ENCODE measurements around the gene LIN7C. TPM values are rescaled to one million over a fixed set of nuclear protein-coding genes. Genes with fewer than 3 reads are reported as not detected.

The LIN7C gene
- total RNA-seq, 1 experiment from 2014 or later: 45.3 TPM

DNA sequence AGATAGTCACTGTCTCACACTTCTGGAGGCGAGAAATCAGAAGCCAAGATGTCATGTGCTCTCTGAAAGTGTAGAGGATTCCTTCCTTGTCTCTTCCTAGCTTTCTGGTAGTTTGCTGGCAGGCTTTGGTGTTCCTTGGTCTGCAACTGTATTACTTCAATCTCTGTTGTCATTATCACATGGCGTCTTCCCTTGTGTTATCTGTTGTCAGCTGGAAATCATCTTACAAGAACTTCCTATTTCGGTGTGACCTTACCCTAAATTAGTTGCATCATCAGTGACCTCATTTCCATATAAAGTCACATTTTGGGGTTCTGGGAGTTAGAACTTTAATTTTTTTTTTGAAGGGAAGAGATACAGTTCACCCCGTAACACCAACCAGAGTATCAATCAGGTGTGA is 3.3 kb upstream of the LIN7C start:
- DNase-seq (ENCODE audit: low read depth): no peak

DNA sequence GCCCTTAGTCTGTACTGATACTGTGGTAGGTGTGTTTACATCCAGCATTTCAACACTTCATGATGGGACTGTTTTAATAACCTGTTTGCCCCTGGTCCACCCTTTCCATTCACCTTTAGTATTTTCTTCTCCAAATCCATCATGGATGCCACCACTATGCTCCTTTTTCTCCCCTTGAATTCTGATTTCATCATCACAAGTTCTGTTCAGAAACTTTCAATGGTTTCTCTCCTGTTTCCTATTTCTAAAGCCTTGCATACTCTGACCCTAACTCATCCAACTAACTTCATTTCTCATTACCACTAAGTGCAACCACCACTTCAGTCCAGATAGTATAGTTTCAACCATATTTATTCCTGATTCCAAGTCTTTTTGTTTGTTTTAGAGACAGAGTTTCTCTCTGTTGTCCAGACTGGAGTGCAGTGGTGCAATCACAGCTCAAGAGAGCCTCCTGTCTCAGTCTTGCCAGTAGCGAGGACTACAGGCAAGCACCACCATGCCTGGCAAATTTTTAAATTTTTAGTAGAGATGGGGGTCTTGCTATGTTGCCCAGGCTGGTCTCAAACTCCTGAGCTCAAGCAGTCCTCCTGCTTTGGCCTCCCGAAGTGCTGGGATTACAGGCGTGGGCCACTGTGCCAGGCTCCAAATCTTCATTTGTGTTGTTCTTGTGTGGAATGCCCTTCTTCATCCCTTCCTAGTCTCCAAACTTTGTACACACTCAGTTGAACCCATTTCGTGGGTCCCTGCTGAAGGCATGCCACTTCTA is 1.2 kb upstream of the LIN7C start:
- no peak for DNase-seq (ENCODE audit: low read depth)

DNA sequence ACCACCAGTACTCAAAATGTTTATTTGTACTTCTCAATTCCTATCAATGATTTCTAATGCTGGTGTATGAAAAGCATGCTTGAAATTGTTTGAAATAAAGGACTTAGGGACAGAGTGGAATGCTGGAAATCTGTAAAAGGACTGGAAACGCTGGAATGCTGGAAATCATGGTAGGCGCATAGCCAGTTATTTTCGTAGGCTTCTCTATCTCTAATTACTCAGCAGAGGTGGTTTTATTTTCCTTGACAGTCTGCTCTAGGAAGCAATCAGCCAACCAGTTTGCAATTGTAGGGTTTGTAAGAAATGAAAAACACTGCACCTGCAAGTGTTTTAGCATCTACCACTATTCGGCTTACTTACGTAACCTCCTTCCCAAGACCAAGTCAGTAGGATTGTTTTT is 788 bp downstream of the LIN7C start:
- no peak for DNase-seq (ENCODE audit: low read depth)

DNA sequence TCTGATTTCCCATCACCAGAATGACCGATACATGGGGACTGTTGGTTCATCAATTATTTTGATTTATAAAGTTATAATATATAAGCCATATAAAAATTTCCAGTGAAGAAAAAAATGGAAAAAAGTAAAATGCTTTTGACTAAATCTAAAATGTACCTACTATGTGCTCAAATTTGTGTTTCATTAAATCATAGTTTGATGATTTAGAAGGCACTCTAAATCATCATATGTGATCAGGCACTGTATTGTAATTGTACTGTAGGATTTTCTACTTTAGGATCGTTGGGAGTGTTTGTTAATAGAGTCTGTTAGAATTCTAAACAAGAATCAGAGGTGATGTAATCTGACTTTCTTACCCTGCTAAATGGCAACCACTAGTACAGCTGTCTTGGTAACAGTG is 2.4 kb downstream of the LIN7C start:
- DNase-seq (ENCODE audit: low read depth): no peak

DNA sequence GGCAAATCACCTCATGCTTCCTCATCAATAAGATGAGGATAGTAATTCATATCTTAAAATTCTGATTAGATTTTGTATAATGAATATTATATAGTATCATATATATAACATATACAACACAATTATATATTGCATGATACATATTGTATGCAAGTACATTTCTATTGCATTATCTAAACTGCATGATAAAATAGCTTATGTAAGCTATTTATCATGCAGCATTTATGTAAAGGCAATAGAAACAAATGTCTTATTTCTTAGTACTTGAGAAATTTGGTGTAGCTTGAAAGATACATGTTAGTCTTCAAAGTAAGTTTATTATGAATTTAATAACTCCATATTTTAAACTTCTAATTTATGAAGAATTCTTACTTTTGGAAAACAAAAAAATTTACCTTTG is 5.5 kb downstream of the LIN7C start:
- no peak for DNase-seq (ENCODE audit: low read depth)

DNA sequence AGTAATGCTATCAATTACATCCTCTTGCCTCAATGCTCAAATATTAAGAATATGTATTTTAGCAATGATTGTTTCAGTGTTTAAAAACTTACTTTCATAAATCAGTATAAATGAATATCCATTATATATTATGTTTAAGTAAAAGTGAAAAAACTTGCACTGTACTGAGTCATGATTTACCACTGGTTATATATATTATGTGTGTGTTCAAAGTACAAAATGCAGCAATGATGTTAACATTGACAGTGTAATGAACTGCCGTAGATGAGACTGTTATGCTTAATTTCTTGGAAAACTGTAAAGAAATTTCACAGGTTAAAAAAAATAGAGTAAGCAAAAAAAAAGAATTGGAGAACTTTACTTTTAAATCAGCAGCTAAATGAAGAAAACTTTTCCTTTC is 8.7 kb downstream of the LIN7C start:
- DNase-seq (ENCODE audit: low read depth): no peak

DNA sequence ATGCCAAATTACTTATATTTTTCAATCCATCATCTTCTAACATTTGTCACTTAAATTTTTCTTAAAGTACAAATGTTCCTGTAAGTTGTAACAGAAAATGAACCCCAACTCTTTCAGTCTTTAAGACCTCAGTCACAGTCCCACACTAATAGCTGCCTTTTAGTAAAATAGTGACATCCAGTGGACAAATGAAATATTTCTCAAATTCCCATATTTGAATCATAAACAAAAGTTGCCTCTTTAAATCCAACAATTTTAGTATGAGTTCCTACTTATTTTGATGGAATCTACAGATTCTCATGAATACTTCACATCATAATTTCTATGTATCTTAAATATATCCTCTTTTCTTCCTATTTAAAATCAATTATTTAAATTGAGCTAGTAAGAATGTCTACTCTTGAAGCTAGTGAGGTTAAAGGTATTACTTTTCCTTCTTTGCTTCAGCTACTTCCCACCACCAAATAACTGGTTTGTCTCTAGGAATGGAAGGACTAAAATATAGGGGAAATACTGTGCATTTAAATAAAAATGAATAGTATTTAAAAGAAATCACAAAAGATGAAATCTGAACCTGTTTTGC is 9.2 kb downstream of the LIN7C start:
- no peak for DNase-seq (ENCODE audit: low read depth)

DNA sequence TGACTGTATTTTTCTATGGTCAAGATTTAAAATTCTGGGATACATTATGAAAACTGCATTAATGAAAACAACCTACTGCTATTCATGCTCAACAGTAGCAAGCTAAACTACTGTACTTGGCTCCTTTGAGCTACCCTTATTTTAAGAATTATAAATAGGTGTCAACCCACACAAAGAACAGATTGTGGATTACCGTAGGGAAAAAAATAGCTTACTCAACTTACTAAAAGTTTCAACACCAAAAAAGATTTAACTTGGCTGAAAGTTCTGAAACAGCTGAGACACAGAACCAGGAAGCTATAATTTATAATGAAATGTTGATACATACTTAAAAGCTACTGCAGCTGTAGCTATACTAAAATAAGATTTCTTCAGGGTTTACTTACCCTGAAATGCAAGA is 10.1 kb downstream of the LIN7C start:
- DNase-seq (ENCODE audit: low read depth): no peak

DNA sequence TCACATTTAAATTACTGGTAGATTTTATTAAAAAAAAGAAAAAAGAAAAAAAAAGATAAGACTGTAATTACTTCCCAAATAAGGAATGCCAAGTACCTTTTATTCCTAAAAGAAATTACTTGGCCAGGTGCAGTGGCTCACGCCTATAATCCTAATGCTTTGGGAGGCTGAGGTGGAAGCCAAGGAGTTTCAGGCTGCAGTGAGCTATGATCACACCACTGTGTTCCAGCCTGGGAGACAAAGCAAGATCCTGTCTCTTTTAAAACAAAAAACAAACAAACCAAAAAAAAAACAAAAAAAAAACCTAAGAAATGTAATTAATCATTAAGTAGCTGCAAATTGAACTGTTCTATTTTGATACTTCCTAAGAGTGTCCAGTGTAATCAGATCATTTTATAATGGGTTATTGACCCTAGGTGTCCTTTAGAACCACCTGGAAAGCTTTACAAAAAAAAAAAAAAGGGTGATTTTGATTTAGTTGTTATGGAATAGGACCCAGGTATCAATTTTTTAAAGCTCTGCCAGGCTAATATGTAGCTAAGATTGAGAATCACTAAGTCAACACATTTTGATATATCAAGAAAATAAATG is 10.8 kb downstream of the LIN7C start:
- DNase-seq (ENCODE audit: low read depth): no peak

DNA sequence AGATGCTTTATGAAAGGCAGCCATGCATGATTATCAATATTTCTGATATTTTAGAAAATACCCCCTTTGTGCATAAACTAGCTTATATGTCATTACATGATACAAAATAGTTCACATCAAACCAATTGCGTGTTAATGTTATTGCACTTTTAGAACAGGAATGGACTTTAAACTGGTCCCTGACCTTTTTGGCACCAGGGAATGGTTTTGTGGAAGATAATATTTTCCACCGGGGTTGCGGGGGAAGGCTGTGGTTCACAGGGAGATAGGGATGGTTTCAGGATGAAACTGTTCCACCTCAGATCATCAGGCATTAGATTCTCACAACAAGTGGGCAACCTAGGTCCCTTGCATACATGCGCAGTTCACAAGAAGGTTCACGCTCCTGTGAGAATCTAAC is 17.5 kb downstream of the LIN7C start:
- no peak for DNase-seq (ENCODE audit: low read depth)

DNA sequence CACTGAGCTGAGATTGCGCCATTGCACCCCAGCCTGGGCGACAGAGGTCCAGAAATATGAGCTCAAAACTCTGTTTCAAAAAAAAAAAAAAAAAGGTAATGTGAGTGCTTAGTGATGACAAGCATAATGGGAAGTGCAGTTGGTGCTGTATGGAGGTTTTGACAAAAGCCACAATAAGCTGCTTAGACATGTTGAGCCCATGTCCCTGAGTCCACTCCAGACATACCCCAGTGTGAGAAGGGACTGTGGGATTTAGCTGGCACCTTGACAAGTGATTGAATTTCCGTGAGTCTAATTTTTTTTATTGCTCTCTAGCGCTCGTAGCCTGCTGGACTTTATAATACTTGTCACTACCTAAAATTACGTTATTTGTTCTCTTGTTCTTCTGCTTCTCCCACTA is 18.9 kb downstream of the LIN7C start:
- DNase-seq (ENCODE audit: low read depth): no peak

DNA sequence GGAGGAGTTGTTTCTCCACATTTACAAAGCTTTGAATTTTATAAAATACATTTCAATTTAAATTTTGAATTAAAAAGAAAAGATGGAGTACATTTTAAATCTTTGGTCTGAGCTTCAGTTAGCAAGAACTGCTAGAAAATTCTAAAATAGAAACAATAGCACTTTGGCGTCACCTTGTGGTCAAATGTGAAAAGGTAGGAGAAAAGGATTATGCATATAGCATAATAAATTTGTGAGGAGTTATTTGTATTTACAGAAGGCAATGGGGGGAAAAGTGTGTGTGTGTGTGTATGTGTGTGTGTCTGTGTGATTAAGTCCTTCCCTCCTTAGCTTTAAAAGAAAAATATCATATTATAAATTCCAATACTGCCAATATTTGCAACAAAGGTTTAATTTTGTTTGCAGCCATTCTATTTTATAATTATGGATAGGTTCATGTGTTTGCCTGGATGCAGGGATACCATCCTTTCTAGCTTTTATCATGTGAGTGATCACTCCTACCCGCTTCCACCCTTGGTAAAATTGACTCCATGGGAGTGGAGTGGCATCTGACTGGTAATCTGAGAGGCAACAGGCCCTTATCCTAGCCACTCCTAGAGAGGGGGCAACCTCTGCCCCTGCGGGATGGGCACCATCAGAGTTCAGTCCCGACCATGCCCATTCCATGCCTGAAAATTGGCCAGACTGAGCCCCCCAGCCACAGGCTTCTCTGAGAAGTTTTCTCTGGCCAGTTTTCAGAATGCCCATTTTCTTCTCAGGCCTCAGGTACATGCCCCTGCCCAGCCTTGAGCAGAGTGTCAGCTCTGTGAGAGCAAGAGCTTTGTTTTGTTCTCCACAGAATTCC is 20.4 kb downstream of the LIN7C start:
- DNase-seq (ENCODE audit: low read depth): peak; percentile 47

DNA sequence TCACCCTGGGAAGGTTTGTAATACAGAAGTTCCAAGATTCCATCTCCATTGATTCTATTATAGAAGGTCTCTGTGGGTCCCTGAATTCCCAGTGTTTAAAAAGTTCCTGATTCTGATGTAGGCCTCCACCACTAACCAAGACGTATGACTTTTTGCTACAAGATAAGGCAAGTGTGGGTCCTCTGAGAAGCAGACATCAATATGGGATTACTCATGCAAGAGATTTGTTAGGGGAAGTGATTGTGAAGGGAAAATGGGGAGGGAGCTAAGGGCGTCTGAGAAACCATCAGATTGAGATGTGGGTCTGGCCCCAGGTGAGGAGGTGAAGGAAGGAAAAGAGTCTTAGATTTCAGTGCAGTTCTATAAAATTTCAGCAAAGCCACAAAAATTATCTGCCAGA is 23.8 kb downstream of the LIN7C start:
- no peak for DNase-seq (ENCODE audit: low read depth)

DNA sequence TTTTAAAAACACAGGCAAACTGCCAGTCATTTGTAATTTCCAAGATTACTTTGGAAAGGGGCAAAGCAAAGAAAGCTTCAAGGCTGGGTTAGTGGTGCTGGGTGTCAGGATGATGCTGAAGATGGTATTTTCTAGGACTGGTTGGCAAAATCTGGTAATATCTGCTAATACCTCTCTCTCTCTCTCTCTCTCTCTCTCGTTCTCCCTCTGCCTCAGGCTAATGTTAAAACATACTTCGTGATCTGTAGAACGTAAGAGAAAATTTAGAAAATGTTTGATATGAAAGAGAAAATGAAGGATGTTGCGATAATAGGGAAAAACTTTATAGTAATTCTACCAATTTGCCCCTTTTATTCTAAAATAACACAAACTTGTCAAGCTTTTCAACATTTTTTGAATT is 24.6 kb downstream of the LIN7C start:
- DNase-seq (ENCODE audit: low read depth): no peak

DNA sequence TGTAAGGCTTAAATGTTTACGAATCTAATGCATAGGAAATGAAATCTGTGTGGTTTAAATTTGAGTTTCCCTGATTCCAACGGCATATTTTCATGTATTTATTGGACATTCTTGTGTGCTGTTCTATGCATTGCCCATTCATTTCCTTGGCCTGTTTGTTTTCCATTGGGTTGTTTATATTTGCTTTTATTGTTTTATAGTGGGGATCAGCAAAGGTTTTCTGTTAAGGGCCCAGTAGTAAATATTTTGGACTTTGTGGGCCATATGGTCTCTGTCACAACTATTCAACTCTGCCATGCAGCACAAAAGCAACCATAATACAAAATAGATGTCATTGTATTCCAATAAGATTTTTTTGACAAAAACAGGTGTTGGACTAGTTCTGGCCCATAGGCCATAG is 28.7 kb downstream of the LIN7C start:
- DNase-seq (ENCODE audit: low read depth): no peak

DNA sequence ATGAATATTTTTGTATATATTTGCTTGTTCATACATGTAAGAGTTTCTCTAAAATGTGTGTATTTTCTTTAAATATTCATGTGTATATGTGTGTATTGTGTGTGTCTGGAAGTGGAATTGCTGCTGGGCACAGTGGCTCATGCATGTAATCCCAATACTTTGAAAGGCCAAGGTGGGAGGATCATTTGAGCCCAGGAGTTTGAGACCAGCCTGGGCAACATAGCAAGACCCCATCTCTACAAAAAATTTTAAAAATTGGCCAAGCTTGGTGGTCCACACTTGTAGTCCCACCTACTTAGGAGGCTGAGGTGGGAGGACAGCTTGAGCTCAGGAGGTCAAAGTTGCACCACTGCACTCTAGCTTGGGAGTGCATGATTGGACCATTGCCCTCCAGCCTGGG is 29.3 kb downstream of the LIN7C start:
- no peak for DNase-seq (ENCODE audit: low read depth)

DNA sequence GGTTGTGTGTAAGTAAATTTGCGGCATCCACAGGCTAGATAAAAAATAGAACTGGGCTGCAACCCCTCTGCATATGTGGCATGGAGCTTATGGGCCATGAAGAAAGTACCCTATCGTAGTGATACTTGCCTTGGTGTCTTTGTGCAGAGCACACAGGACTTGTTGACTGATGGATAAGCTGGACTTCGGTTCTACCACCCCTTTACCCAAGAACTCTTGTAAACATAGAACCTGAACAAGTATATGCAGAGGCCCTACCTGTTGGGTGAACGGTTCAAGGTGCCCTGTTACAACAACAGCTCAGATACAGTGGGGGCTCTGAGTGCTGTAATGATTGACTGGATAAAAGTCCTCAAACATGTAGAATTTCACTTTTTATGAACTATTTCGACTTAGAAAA is 30.9 kb downstream of the LIN7C start:
- DNase-seq (ENCODE audit: low read depth): no peak

DNA sequence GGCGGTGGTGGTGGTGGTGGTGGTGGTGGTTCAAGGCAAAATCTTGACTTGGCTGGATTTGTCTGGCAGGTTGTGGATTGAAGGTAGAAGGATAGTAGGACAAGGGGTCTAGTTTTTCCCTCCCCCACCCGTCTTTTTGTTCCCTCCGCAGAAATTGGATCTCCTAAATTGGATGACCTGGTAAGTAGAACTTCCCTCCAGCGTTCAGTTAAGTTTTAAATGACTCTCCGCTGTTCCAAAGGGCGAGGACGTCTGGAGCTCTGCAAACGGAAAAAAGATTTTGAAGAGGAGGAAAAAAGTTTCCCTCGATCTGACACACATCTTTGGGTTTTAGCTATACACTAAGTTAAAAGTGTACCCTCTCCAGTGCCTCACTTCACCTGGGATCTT is 33.6 kb downstream of the LIN7C start:
- DNase-seq (ENCODE audit: low read depth): no peak

DNA sequence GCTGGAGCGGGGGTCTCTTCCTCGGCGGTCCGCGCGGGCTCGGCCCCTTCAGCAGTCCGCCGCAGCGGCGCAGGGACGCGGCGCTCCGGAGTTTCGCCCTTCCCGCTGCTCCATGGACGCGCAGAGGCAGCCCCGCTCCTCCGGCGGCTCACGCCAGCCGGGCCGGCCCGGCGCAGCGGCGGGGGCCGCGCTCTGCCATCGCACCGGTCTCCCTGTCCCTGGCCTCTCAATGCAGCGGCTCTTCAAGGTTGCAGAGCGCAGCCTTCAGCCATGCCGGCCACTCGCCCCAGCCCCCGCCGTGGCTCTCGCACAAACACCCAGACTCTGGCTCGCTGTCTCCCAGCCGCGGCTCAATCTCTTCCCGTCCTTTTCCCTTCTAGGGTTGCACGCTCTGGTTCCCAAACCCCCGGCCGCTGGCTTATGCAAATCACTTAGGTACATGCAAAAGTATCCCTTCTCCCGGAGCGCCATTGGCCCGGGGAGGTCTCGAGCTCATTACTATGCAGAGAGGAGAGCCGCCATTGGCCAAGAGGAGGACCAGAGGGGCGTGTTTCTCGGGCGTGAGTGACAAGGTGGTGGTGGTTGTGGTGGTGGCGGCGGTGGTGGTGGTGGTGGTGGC is 34.1 kb downstream of the LIN7C start, which contains the start of gene LGR4:
Gene LGR4, minus strand, starts transcription at position 393 of the 619 bp plus-strand sequence. CDS start 488 bp downstream, outside the sequence.
- peak; percentile 96 for DNase-seq (ENCODE audit: low read depth)

DNA sequence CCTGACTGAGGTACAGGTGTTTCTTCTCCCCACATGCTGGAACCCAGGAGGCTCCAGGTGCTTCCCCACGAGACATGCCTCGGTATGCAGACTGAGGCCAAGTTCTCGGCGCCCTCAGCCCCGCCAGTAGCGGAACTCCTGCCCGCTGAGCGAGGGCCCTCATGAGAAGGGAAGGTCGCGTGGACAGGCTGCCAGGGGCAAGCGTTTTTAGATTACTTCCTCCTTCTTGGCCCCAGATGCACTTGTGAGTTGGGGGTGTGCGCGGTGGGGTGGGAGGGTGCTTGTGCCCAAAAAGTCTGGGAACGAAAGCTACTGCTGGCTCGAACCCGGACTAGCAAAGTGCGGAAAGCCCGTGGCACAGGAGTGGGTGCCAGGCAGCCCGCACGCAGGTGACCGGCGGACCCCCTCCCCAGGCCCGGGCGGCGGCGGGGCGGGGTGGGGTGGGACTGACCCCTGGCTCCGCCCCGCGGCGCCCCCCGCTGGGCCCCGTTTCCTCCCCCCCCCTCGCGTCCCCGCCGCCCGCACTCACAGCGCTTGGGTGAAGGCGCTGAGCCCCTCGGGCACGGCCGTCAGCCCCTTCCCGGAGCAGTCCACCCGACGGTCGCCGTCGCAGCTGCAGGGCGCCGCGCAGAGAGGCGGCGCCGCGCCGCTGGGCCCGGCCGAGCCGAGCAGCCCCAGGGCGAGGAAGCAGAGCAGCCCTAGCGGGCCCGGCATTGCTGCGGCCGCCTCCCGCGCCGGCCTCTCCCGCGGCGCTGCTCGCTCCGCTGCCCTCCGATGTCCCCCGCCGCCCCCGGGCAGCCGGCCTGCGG is 34.8 kb downstream of the LIN7C start:
- DNase-seq (ENCODE audit: low read depth): peak; percentile 43

All from Daoy (cell line).